A673 (cell line): ENCODE data around the gene IL17REL.

Source experiments
- CTCF ChIP-seq: fragments of 300-800, 200-600 bp; sonication (generic); conservative IDR thresholded peaks from 2 replicates; pipeline ENCODE4 v1.5.1; 2017; ENCODE audit warnings: low read depth, mild to moderate bottlenecking, antibody characterized with exemption, low read length, moderate library complexity, mixed read lengths
- EZH2 ChIP-seq: fragments of 200-600 bp; sonication (generic); IDR thresholded peaks from 2 replicates; pipeline ENCODE4 v1.6.1; 2017; ENCODE audit warnings: borderline replicate concordance, low read depth, mild to moderate bottlenecking, mixed read lengths, antibody characterized with exemption, low read length; ENCODE audit not compliant: poor library complexity, severe bottlenecking

GRCh38 chr22:49979587-49980264, 32.8 kb downstream of the IL17REL start:
- TF ChIP-seq CTCF = peak; percentile 58
- TF ChIP-seq EZH2 = no peak
